IMR-90 (cell line): Measurements from ENCODE around the gene HS6ST3. TPM values are rescaled to one million over a fixed set of nuclear protein-coding genes. Genes with fewer than 3 reads are reported as not detected.

Experiments used
- ATAC-seq: fragments of 200-7000 bp; cut with Tn5 transposase; 2 replicates; pipeline ENCODE4 v1.9.1; 2020; ENCODE audit warnings: low read depth, mild to moderate bottlenecking, moderate library complexity
- BruUV-seq: library from RNA; stranded (reverse); fragments of 400-500 nt; replicated peaks from 2 replicates; lab custom pipeline; 2021; lab: Mats Ljungman, UMichigan
- CTCF ChIA-PET: fragments of 300-600 bp; formaldehyde crosslinking; extraction: SDS; loops from one replicate; lab custom pipeline; 2021; ENCODE audit warnings: antibody characterized with exemption; lab: Yijun Ruan, JAX
- POLR2A ChIA-PET: fragments of 300-600 bp; sonication (Branson Sonifier 250); formaldehyde crosslinking; loops from one replicate; lab custom pipeline; 2022; ENCODE audit warnings: antibody characterized with exemption; ENCODE audit not compliant: unreplicated experiment; lab: Charles Lee
- DNase-seq: peaks from one replicate; pipeline ENCODE4 v3.0.0; 2013
- H2AFZ ChIP-seq: replicated peaks from 2 replicates; pipeline ENCODE3; 2013; ENCODE audit warnings: low read length, mild to moderate bottlenecking; ENCODE audit not compliant: poor library complexity
- H2AK5ac ChIP-seq: 2 replicates; pipeline ENCODE4 v1.6.1; 2013; ENCODE audit warnings: low read depth, low read length, inconsistent platforms
- H2AK9ac ChIP-seq: replicated peaks from 2 replicates; pipeline ENCODE3; 2013; ENCODE audit warnings: mild to moderate bottlenecking, low read depth, low read length, moderate library complexity; ENCODE audit not compliant: poor library complexity
- H2BK120ac ChIP-seq: 2 replicates; pipeline ENCODE4 v1.6.1; 2013; ENCODE audit warnings: low read depth, low read length, inconsistent platforms
- H2BK15ac ChIP-seq: 3 replicates; pipeline ENCODE4 v1.6.1; 2013; ENCODE audit warnings: low read depth, low read length, inconsistent platforms
- H2BK20ac ChIP-seq: 2 replicates; pipeline ENCODE4 v1.6.1; 2013; ENCODE audit warnings: low read depth, mild to moderate bottlenecking, inconsistent platforms, low read length, moderate library complexity
- H2BK5ac ChIP-seq: 2 replicates; pipeline ENCODE4 v1.6.1; 2013; ENCODE audit warnings: mild to moderate bottlenecking, low read depth, low read length, inconsistent platforms; ENCODE audit not compliant: poor library complexity, severe bottlenecking
- H3K14ac ChIP-seq: replicated peaks from 2 replicates; pipeline ENCODE4 v1.6.1; 2013; ENCODE audit warnings: low read depth, low read length, inconsistent platforms
- H3K18ac ChIP-seq: 2 replicates; pipeline ENCODE4 v1.6.1; 2013; ENCODE audit warnings: low read depth, low read length, control low read depth
- H3K23ac ChIP-seq: 2 replicates; pipeline ENCODE4 v1.6.1; 2013; ENCODE audit warnings: low read depth, low read length, inconsistent platforms
- H3K27ac ChIP-seq: 2 replicates; pipeline ENCODE4 v1.5.1; 2013; ENCODE audit warnings: mild to moderate bottlenecking, control low read depth, low read length; ENCODE audit not compliant: insufficient read depth
- H3K27me3 ChIP-seq: 2 replicates; pipeline ENCODE4 v1.6.1; 2013; ENCODE audit warnings: low read length; ENCODE audit not compliant: control insufficient read depth, insufficient read depth
- H3K36me3 ChIP-seq: 2 replicates; pipeline ENCODE4 v1.6.1; 2013; ENCODE audit warnings: low read length, mixed read lengths; ENCODE audit not compliant: control insufficient read depth, insufficient read depth
- H3K4ac ChIP-seq: 2 replicates; pipeline ENCODE4 v1.6.1; 2013; ENCODE audit warnings: low read depth, low read length, inconsistent platforms
- H3K4me1 ChIP-seq: 2 replicates; pipeline ENCODE4 v1.6.1; 2013; ENCODE audit warnings: low read length, mixed read lengths; ENCODE audit not compliant: control insufficient read depth, insufficient read depth
- H3K4me2 ChIP-seq: 2 replicates; pipeline ENCODE4 v1.6.1; 2013; ENCODE audit warnings: low read depth, mild to moderate bottlenecking, control low read depth, low read length, moderate library complexity
- H3K4me3 ChIP-seq: 2 replicates; pipeline ENCODE4 v1.5.1; 2013; ENCODE audit warnings: low read depth, mild to moderate bottlenecking, control low read depth, low read length, moderate library complexity; ENCODE audit not compliant: insufficient read depth
- H3K56ac ChIP-seq: 2 replicates; pipeline ENCODE4 v1.6.1; 2013; ENCODE audit warnings: low read length, inconsistent platforms; ENCODE audit not compliant: insufficient read depth; ENCODE audit errors: extremely low read depth
- H3K79me1 ChIP-seq, 2 experiments: 2 replicates each; pipeline ENCODE4 v1.6.1; 2013; ENCODE audit warnings: low read length in 2 of 2, inconsistent platforms in 1 of 2, low read depth in 1 of 2
- H3K9ac ChIP-seq: 2 replicates; pipeline ENCODE4 v1.6.1; 2013; ENCODE audit warnings: low read depth, low read length, control low read depth
- H3K9me1 ChIP-seq: 2 replicates; pipeline ENCODE4 v1.6.1; 2013; ENCODE audit warnings: low read length, inconsistent platforms; ENCODE audit not compliant: insufficient read depth
- H3K9me3 ChIP-seq: 2 replicates; pipeline ENCODE4 v1.6.1; 2013; ENCODE audit warnings: low read length; ENCODE audit not compliant: control insufficient read depth, insufficient read depth
- H4K20me1 ChIP-seq: 2 replicates; pipeline ENCODE4 v1.6.1; 2013; ENCODE audit warnings: low read length, inconsistent platforms; ENCODE audit not compliant: insufficient read depth
- H4K5ac ChIP-seq: 2 replicates; pipeline ENCODE4 v1.6.1; 2013; ENCODE audit warnings: mild to moderate bottlenecking, low read depth, low read length, control low read depth
- H4K8ac ChIP-seq, 2 experiments: 2 replicates each; pipeline ENCODE4 v1.6.1; 2013; ENCODE audit warnings: low read depth in 2 of 2, low read length in 2 of 2, control low read depth in 1 of 2, inconsistent platforms in 1 of 2
- H4K91ac ChIP-seq: 2 replicates; pipeline ENCODE4 v1.6.1; 2013; ENCODE audit warnings: low read depth, low read length, inconsistent platforms; ENCODE audit not compliant: insufficient read depth
- BHLHE40 ChIP-seq: fragments of 150-350 bp; IDR thresholded peaks from 2 replicates; pipeline ENCODE4 v1.6.1; 2016; ENCODE audit warnings: mild to moderate bottlenecking, low read depth, low read length
- CEBPB ChIP-seq: IDR thresholded peaks from 2 replicates; pipeline ENCODE4 v1.6.1; 2012; ENCODE audit warnings: low read depth, low read length, improper control_type of control experiment
- CHD1 ChIP-seq: IDR thresholded peaks from 2 replicates; pipeline ENCODE4 v1.6.1; 2012; ENCODE audit warnings: low read depth, low read length, improper control_type of control experiment
- FOS ChIP-seq: fragments of 150-350 bp; IDR thresholded peaks from 2 replicates; pipeline ENCODE4 v1.6.1; 2016; ENCODE audit warnings: low read depth, low read length
- MAFK ChIP-seq: IDR thresholded peaks from 2 replicates; pipeline ENCODE4 v1.6.1; 2012; ENCODE audit warnings: low read depth, low read length, improper control_type of control experiment
- MAZ ChIP-seq: IDR thresholded peaks from 2 replicates; pipeline ENCODE4 v1.6.1; 2012; ENCODE audit warnings: low read depth, mild to moderate bottlenecking, low read length, improper control_type of control experiment, moderate library complexity, borderline replicate concordance
- MXI1 ChIP-seq: IDR thresholded peaks from 2 replicates; pipeline ENCODE4 v1.6.1; 2012; ENCODE audit warnings: low read depth, mild to moderate bottlenecking, low read length, moderate library complexity, borderline replicate concordance
- NFE2L2 ChIP-seq: fragments of 150-350 bp; IDR thresholded peaks from 2 replicates; pipeline ENCODE4 v1.6.1; 2016; ENCODE audit warnings: low read depth, mild to moderate bottlenecking, low read length
- POLR2A ChIP-seq: IDR thresholded peaks from 2 replicates; pipeline ENCODE4 v1.6.1; 2012; ENCODE audit warnings: mild to moderate bottlenecking, low read depth, low read length
- RAD21 ChIP-seq: IDR thresholded peaks from 2 replicates; pipeline ENCODE4 v1.6.1; 2012; ENCODE audit warnings: low read length, improper control_type of control experiment
- RCOR1 ChIP-seq: IDR thresholded peaks from 2 replicates; pipeline ENCODE4 v1.6.1; 2012; ENCODE audit warnings: mild to moderate bottlenecking, low read length, improper control_type of control experiment; ENCODE audit not compliant: insufficient replicate concordance
- RFX5 ChIP-seq: IDR thresholded peaks from 2 replicates; pipeline ENCODE4 v1.8.0; 2012; ENCODE audit warnings: low read depth, mild to moderate bottlenecking, low read length, moderate library complexity
- SMC3 ChIP-seq: fragments of 150-350 bp; IDR thresholded peaks from 2 replicates; pipeline ENCODE4 v1.6.1; 2016; ENCODE audit warnings: low read depth, mild to moderate bottlenecking, antibody characterized with exemption, low read length, moderate library complexity
- USF2 ChIP-seq: fragments of 150-350 bp; IDR thresholded peaks from 2 replicates; pipeline ENCODE4 v1.6.1; 2017; ENCODE audit warnings: mild to moderate bottlenecking, antibody characterized with exemption, low read length, low read depth
- WGBS, 2 experiments: methylation state at CpG; one replicate each; pipeline versions ENCODE4 v1.1.5 to v1.1.7; 2013; ENCODE audit warnings: missing lambda C conversion rate in 2 of 2; ENCODE audit not compliant: insufficient read length in 1 of 2; ENCODE audit errors: extremely low coverage in 2 of 2; 5-methylcytosine and 5-hydroxymethylcytosine counted together
- dilution Hi-C: fragments of 300-500 bp; cut with HindIII; formaldehyde crosslinking; loops from one replicate; pipeline ENCODE4 v1.14.3; 2018; ENCODE audit warnings: low sequenced_read_pairs; ENCODE audit not compliant: unreplicated experiment
- in situ Hi-C: fragments of 300-500 bp; cut with MboI; formaldehyde crosslinking; loops from 3 replicates; pipeline ENCODE4 v1.14.3; 2019; ENCODE audit warnings: low sequenced_read_pairs, inconsistent platforms, mixed read lengths
- intact Hi-C: fragments of 100-400 bp; cut with micrococcal nuclease; formaldehyde crosslinking; loops from 2 replicates; pipeline ENCODE4 v1.10.0; 2022
- polyA plus RNA-seq, 3 experiments: library from polyadenylated mRNA; depleted of rRNA; stranded (reverse); fragments of >200 nt; gene quantifications; 2 replicates each; pipeline ENCODE4 v1.2.3, GENCODE V29; 2012; ENCODE audit warnings: low replicate concordance in 1 of 3
- total RNA-seq: library from RNA; depleted of rRNA; stranded (reverse); fragments of >200 nt; gene quantifications from 2 replicates; pipeline ENCODE4 v1.2.3, GENCODE V29; 2012
- TF ChIP-seq, protein P1 (sequence below): fragments of 150-350 bp; IDR thresholded peaks from 2 replicates; pipeline ENCODE4 v1.6.1; 2016; ENCODE audit warnings: low read depth, mild to moderate bottlenecking, low read length, moderate library complexity, borderline replicate concordance
- TF ChIP-seq, protein P2 (sequence below): conservative IDR thresholded peaks from 2 replicates; pipeline ENCODE4 v1.5.1; 2012; ENCODE audit warnings: mild to moderate bottlenecking, low read depth, low read length, improper control_type of control experiment

Gene HS6ST3
- total and polyA plus RNA-seq, 2 of the 4 experiments (the other 2 are of a cell fraction): not detected

GRCh38 chr13:96730676-96731075 lies 640.8 kb downstream of the HS6ST3 start:
- Histone ChIP-seq H4K91ac (no peak overlapping the region), H2BK15ac (no peak overlapping the region), H2AK5ac (no peak overlapping the region), H3K14ac (no peak overlapping the region), H2AK9ac (no peak overlapping the region), H4K8ac (no peak overlapping the region), H3K36me3 (no peaks in the 10 kb centered on the region), H3K56ac (no peak overlapping the region), H2AFZ (no peak overlapping the region), H3K18ac (no peak overlapping the region), H3K4me3 (no peak overlapping the region), H2BK20ac (no peak overlapping the region), H2BK120ac (no peak overlapping the region), H3K23ac (no peak overlapping the region), H3K27me3 (no peaks in the 10 kb centered on the region), H3K9me3 (peaks cover 2% of the 10 kb centered on the region; the same call in 1 of the 2 replicates), H3K4me2 (no peak overlapping the region), H3K4ac (no peak overlapping the region), H2BK5ac (no peak overlapping the region), H3K4me1 (no peaks in the 10 kb centered on the region), H3K9me1 (no peaks in the 10 kb centered on the region), H3K79me1 (no peaks in the 10 kb centered on the region), H4K5ac (no peak overlapping the region), H3K27ac (no peak overlapping the region), H3K9ac (no peak overlapping the region), H4K20me1 (no peaks in the 10 kb centered on the region)
- dilution Hi-C loops: no loop called here
- ATAC-seq (no peak), DNase-seq (no peak)
- WGBS, 2 experiments: no CpG with 5 or more reads among the region's 5 CpGs
- CTCF ChIA-PET: no interaction called here
- BruUV-seq: no TSS peak
- intact Hi-C loops: no loop called here
- TF ChIP-seq POLR2A (no peak), CHD1 (no peak), FOS (no peak), MAZ (no peak), CEBPB (no peak), NFE2L2 (no peak), RCOR1 (no peak), RFX5 (no peak), MXI1 (no peak), RAD21 (no peak), SMC3 (no peak), MAFK (no peak), BHLHE40 (no peak), USF2 (no peak)
- TF ChIP-seq, protein P1, sequence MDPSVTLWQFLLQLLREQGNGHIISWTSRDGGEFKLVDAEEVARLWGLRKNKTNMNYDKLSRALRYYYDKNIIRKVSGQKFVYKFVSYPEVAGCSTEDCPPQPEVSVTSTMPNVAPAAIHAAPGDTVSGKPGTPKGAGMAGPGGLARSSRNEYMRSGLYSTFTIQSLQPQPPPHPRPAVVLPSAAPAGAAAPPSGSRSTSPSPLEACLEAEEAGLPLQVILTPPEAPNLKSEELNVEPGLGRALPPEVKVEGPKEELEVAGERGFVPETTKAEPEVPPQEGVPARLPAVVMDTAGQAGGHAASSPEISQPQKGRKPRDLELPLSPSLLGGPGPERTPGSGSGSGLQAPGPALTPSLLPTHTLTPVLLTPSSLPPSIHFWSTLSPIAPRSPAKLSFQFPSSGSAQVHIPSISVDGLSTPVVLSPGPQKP: no peak
- TF ChIP-seq, protein P2, sequence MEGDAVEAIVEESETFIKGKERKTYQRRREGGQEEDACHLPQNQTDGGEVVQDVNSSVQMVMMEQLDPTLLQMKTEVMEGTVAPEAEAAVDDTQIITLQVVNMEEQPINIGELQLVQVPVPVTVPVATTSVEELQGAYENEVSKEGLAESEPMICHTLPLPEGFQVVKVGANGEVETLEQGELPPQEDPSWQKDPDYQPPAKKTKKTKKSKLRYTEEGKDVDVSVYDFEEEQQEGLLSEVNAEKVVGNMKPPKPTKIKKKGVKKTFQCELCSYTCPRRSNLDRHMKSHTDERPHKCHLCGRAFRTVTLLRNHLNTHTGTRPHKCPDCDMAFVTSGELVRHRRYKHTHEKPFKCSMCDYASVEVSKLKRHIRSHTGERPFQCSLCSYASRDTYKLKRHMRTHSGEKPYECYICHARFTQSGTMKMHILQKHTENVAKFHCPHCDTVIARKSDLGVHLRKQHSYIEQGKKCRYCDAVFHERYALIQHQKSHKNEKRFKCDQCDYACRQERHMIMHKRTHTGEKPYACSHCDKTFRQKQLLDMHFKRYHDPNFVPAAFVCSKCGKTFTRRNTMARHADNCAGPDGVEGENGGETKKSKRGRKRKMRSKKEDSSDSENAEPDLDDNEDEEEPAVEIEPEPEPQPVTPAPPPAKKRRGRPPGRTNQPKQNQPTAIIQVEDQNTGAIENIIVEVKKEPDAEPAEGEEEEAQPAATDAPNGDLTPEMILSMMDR: no peak
- in situ Hi-C loops: no loop called here
- POLR2A ChIA-PET: no interaction called here
